ENCODE results near the gene PCARE.
"Not testable (repeated sequence)": the region's sequence is repeated elsewhere in the genome, so short reads cannot be mapped to it uniquely, and the experiment has no call there.

Gene PCARE

DNA sequence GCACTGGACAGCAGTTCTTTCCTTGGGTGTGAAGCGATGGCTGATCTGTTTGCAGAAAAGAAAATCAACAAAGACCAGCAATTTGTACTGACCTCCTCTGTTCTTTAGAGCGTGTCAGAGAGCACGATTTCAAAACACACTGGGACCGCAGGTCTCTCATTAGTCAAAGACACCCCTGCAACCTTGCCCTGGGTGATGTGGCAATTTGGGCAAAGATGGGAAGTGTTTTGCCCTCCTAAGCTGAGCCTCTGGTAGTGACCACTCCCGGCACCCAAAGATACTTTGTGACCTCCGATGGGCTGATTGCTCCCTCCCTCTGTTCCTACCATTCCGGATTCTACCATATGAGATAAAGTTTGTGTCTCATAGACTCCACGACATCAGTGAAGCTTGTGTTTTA lies 22.6 kb upstream of the PCARE start:
- no peak for DNase-seq (ENCODE audit: low spot score)

DNA sequence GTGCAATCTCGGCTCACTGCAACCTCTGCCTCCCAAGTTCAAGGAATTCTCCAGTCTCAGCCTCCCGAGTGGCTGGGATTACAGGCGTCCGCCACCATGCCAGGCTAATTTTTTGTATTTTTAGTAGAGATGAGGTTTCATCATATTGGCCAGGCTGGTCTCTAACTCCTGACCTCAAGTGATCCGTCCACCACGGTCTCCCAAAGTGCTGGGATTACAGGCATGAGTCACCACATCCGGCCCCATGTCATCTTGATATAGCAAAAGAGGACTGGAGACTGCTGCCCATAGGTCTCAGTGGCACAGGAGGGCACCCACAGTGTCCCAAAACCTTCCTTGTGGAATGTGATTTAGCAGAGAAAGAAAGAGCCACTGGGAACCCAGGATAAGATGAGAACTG lies 16.0 kb upstream of the PCARE start:
- not testable (repeated sequence) for DNase-seq (ENCODE audit: low spot score)

DNA sequence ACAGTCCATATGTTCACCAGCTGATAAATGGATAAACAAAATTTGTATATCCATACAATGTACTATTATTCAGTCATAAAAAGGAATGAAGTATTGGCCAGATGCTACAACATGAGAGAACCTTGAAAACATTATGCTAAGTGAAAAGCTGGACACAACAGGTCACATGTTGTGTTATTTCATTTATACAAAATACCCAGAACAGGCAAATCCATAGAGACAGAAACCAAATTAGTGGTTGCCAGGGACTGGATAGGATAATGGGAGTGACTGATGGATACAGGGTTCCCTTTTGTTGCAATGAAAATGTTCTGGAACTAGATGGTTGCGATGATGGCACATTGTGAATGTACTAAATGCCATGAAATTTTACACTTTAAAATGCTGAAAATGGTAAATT lies 10.2 kb upstream of the PCARE start:
- DNase-seq (ENCODE audit: low spot score) = no peak

DNA sequence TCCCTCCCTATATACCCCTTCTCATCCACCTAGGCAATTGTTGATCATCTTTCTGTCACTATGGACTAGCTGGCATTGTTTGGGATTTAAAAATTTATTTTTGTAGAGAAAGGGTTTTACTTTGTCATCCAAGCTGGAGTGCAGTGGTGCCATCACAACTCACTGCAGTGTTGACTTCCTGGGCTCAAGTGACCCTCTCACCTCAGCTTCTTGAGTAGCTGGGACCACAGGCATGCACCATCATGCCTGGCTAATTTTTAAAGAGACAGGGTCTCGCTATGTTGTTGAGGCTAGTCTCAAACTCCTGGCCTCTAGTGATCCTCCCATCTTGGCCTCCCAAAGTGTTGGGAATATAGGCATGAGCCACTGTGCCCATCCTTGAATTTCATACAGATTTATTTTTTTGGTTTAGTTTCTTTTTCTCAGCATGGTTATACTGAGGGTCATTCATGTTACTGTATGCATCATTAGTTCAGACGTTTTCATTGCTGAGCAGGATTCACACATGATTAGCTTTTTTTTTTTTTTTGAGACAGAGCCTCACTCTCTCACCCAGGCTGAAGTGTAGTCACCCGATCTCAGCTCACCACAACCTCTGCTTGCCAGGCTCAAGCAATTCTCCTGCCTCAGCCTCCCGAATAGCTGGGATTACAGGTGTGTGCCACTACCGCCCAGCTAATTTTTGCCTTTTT lies 8.6 kb upstream of the PCARE start:
- DNase-seq (ENCODE audit: low spot score) = no peak

DNA sequence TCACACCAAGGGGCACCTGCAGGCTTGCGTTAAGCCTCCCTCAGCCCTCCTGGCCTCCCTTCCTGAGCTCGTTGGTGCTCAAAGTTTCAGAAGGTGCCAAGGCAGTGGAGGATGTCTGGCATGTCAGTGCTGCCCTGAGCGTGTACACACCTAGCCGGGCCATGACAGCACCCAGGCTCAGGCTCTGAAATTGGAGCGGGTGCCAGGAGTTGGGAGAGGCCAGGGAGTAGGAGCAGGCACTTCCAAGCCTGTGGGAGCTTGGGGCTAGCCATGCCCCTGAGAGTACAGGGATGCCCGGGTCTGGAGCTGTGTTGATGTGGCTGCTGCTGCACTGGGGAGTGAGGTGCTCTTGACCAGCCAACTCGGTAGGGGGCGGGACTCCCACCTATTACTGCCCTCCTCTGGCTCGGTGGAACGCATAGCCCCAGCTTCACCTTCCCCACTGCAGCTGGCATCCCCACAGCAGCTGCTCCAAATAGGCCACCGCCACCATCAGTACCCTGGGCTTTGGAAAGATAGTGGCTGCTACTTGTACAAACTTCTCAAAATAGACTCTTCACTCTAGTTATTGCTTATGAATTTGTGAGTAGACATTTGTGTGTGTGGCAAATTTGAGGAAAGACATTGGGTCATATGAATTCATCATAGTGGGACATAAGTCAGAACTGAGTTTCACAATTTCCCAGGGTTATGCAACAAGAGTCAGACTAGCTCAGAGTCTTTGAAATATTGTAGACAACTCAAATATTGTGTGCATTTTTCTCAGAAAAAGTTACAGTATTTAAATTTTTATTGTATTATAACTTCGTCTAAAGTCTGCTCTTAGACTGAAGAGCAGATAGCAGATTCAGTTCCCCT lies 6.8 kb upstream of the PCARE start:
- DNase-seq (ENCODE audit: low spot score) = no peak

DNA sequence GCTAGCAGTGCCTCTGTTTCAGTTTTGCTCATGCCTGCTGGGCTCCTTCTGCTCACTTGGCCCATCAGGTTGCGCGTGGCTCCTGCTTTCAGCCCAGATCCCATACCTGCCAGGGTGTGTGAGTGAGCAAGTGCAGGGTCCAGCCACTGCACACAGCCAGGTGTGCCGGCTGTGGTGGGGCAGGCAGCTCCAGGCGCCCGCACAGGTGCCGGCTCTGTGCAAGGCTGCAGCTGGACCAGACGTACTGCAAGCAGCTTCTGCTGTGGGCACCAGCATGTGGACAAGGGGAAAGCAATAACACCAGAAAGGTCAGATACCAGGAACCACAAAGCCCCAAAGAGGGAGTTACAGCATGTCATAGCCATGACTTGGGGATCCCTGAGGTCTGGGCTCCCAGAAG lies 5.6 kb upstream of the PCARE start:
- no peak for DNase-seq (ENCODE audit: low spot score)

DNA sequence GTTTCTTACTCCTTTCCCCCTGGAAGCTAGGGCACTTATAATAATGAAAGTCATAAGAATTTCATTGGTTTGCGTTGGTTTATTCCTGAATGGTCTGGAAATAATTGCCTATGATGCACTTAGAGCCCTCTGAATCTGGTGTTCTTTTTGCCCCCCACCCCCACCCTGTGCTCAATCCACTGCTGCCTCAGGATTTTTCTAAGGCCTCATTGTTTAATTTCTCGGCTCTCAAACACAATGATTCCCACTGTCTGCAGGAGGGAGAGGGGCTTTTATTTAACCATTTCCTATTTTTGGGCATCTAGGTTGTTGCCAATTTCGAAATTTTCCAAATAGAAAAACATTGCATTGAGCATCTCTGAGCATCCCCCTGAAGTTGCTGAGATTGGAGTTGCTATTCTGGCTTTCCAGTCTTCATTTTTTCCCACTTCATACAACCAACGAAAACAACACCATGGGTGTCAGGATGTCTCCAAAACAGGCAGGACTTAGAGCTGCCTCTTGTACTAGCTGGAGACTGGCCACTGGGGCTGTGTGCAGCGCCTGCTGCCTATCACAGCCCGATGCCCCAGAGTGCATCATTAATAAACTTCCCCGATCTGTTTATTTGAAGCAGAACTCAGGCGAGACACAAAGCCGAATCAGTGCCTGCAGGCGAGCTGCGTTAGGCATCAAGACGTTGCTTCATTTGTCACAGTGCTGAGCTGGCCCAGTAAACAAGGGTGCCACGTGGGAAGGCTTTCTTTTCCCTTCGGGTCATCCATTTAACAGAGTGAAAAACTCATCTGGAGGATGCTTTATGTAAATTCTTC lies 1.8 kb upstream of the PCARE start:
- DNase-seq (ENCODE audit: low spot score) = no peak

DNA sequence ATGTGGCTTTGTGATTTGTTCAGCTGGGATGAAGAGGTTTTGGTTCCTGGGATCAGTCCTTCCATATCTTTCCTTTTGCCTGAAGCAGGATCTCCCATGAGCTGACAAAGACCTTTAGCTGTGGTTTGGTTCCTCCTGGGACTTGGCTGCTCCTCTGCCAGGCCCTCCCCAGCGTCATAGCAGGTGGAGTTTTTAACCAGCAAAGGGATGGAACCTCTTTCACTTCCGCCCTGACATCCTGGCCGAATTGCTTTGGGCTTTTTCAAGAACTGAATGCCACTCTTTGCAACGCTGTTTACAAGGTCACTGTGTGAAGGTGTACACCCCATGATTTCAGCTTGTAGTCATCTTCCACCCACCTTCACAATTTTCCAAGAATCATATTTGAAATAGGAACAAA lies 390 bp downstream of the PCARE start:
- DNase-seq (ENCODE audit: low spot score) = no peak

DNA sequence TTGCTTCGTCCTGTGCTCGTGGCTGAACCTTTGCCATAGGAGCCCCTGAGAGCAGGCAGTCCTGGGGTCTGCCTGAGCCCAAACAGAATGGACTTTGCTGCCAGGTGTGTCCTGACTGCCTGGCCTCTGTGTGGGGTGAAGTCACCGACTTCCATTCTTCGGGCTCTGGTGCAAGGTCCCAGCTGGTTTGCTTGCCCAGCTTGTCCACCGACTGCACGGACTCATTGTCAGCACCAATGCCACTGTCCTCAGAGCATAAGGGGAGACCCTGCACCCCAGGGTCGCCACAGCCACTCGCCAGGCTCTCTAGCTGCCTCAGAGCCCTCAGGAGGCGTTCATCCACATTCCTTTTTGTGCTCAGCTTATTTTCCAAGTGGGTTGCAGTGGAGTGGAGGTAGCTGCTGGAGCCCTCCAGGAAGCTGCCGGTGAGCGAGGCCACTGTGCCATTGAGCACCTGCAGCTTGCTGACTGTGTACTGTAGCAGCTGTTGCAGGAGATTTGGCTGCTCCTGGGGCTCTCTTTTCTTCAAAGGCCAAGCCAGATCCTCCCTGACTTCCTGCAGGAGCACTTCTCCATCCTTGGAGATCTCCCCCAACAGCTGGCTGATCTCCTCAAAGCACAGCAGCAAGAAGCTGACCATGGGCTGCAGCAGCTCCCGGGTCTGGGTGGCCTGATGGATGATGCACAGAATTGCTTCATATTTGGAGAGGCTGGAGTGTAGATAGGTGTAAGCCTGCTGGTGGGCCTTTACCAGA lies 1.2 kb downstream of the PCARE start:
- DNase-seq (ENCODE audit: low spot score) = no peak

DNA sequence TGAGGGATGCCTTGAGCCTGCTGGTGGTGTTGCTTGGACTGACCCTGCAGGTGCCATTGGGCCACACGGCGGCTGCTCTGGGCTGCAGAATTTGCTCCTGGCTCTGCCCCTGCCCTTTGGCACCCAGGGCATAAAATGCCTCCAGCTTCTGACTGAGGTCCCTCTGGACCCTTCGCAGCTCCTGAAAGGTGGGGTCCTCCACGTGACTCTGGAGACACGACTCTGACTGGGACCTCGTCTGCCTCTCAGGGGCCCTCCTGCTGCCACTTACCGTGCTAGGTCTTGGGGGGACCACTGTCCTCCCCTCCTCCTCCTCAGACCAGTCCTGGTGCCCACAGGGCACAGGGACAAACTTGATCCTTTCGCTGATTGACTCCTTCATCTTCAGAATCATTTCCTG lies 2.1 kb downstream of the PCARE start:
- DNase-seq (ENCODE audit: low spot score) = no peak

DNA sequence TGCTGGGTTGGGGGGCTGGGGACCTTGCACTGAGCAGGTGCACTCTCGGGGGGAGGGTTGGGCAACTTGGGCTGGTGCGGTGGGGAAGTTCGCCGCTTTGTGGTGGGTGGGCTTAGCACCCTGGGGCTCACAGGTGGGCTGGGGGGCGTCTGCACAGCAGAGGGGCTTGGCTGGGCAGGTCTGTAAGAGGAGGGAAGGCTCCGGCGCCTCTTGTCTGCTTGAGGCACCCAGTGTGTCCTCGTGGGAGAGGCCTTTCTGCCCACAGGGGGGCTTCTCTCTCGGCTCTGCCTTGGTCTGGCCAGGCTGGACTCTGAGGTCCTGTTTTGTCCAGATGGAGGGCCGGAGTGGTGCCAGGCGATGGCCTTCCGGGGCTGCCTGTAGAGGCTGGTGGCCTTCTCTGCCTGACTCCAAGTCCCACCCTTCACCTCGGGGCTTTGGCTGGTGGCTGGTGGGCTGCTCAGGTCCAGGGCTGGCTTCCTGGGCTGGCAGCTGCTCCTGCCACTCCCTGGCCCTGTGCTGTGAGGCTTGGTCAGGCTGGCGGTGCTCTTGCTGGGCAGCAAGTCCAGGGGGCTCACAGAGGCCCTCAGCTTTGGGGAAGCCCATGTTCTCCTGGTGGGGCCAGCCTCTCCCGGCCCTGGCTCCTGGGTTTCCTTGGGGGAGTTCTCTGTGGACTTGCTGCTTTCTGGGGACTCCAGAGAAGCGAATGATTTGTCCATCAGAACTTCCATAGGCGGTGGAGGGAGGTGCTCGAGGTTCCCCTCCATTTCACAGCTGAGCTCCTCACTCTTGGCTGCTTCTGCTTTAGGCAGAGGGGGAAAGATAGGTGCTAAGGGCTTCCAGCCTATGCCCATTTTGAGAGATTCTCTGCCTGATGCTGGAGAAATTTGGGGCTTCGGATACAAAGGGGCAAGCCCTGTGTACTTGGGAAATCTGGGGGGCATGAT lies 3.0 kb downstream of the PCARE start:
- DNase-seq (ENCODE audit: low spot score) = no peak

DNA sequence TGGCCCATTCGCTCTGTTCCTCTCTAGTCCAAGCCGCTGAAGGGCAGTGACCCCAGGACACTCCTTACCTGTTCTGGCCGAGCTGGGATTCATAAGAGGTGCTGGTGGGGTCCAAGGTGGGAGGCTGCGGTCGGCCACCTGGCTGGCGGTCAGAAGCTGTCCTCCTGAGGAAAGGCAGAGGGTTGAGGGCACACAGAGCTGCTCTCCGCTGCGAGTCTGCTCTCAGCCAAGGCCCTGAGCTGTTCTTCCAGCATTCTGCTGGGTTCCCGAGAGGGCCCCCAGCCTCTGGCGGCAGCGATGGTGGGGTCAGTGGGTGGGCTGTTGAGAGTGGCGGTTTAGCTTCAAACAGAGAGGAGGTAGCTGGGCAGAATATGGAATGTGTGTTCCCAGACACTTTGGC lies 3.8 kb downstream of the PCARE start:
- DNase-seq (ENCODE audit: low spot score) = no peak

DNA sequence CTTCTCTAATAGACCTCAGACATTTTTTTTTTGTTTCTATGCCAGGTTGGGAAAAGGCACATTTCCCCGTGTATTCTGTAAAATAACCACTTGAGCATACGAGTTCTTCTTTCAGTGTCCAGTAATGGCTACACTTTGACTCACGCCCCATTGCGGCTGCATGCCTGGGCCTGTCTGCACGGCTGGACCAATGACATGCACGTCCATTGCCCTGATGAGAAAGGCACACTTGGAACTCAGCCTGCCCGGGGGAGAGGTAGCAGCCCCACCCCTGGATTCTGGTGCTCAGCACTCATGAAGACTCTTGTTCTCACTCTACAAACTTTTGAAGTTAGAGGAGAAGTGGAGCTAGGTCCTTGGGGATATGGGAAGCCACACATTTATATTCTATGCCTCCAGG lies 5.8 kb downstream of the PCARE start:
- DNase-seq (ENCODE audit: low spot score) = no peak

DNA sequence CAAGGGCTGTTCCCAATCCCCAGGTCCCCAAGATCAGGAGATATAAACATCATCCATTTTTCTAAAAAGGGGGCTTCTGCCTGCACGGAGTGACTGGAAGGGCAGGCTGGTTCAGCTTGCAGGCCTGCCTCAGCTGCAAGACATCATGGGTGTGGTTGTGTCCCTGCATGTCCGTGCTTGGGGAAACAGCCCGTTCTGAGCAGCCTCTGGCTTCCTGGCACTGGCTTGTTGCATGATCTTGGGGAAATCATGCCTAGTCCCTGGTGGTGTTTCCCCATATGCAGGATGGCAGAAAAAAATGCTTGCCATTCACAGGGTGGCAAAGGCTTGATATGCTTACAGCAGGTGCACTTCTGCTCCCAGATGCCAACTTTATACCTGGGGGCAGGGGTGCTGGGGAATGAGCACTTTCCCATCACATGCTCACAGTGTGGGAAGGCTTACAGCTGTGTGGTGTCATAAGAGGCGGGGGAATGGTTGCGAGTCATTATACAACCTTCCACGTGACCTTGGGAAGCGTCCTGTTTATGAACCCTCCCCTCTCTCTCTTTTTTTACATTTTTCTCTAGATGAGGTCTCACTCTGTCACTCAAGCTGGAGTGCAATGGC lies 7.2 kb downstream of the PCARE start:
- no peak for DNase-seq (ENCODE audit: low spot score)

DNA sequence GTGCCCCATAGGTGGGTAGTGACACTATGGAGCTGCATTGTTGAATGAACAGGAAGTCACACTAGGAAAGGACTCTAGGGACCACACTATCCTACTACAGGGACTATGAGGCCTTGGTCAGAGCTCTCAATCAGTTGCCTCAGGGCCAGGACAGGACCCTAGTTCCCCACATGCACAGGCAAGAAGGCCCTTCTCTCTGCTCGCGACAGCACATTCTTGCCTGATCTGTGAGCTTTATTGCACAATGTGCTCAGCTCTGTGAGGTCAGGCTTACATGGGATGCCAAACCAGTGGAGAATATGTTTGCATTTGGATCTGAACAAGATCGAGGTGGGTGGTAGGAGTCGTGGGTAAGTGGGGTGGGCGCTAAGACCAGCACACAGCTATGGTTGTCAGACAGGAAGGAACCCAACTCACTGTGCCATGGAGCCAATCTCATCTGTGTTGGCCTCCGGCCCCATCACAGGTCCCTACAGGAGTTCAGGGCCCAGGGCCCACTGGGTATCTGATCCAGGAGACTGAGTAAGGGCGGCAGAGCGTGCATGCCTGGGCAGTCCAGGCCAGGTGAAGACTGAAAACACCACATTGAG lies 8.0 kb downstream of the PCARE start:
- no peak for DNase-seq (ENCODE audit: low spot score)

DNA sequence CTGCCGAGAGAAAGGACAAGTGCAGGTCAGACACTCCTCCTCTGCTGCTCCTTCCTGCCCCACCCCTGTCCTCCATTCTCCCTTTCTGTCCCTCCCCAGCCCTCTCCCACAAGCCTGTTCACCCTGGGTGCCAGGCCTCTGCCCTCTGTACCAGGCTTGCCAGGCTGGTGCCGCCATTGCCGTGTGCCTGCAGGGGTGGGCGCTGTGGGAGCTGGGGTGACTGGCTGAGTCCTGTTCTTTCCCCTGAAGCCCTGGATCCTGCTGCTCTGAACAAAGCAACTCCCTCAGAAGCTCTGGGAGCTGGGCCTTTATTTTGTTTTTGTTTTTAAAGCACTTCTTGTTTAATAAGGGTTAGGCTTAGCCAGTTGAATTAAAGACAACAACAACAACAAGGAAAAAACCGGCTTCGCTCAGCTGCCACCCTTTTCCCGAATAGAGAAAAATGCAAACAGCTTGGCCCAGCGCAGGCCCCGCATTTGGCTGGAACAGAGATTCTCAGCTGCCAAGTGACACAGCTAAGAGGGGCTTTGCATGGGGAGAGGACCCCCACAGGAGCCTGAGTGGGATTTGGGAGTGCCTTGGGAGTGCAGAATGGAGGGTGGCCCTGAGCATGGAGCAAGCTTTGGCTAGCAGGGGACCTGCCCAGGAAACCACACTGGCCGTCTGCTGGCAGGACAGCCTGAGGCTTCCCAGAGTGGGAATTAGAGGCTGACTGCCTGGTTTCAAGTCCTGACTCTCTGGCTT lies 9.1 kb downstream of the PCARE start:
- no peak for DNase-seq (ENCODE audit: low spot score)

DNA sequence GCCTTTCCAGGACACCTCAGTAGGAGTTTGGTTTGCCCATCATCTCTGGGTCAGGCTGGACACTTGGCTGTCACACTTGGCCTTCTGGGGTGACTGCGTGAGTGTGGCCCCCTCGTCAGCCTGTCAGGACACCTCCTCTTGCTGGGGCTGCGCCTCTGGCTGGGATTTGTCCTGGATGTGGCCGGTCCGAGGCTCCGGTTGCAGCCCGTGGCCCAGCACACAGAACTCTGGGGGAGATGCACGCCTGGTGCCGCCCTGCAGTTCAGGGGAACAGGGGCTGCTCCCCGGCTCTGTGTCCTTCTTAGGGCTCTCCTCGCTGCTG lies 9.6 kb downstream of the PCARE start:
- no peak for DNase-seq (ENCODE audit: low spot score)

DNA sequence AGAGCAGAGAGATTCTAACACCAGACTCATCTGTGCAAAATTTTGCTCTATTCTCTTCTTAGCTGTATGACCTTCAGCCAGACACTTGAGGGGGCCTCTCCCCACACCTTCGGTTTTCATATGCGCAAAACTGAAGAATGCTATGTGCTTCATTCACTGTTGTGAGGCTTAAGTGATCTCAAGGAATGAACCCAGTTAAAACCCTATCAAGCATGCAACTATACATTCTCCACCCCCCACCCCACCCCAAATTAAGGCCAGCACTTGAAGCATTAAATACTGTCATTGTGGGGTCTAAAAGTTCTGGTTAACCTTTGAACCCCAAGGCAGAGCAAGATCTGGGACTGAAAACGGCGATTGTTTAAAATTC lies 10.0 kb downstream of the PCARE start:
- no peak for DNase-seq (ENCODE audit: low spot score)

DNA sequence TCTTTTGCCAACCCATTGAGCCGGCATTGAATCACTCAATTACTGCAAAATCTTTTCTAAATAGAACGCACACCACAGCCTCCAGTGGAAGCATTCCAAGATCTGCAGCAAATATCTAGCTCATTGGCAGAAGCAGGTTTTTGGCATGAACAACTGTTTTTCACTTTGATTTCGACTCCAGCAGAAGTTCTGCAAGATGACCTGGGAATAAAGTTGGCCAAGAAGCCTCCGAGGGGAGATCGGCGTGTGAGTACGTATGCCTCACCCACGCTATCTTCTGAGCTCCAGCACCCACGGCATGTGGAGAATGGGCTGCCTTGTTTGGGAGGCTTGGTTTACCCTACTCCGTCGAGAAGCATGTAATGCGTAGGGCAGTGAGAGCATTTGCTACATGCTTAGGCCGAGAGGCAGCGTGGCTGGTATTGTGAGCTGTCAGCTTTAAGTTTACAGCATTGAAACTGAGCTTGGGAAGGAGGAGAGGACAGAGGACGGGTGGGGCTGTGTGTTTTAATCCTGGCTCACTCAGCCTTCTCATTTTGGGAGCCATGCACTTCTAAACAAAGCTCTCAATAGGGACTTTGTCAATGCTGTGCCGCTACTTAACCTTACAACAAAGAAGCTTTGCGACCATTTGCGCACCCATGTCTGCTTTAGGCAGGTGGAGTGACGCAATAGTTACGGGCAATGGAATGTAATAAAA lies 10.5 kb downstream of the PCARE start:
- no peak for DNase-seq (ENCODE audit: low spot score)

Data from iPS-NIHi11 (cell line).